ENCODE results near the gene ANKRD24.
"Not testable (repeated sequence)": the region's sequence is repeated elsewhere in the genome, so short reads cannot be mapped to it uniquely, and the experiment has no call there.

Gene ANKRD24

DNA sequence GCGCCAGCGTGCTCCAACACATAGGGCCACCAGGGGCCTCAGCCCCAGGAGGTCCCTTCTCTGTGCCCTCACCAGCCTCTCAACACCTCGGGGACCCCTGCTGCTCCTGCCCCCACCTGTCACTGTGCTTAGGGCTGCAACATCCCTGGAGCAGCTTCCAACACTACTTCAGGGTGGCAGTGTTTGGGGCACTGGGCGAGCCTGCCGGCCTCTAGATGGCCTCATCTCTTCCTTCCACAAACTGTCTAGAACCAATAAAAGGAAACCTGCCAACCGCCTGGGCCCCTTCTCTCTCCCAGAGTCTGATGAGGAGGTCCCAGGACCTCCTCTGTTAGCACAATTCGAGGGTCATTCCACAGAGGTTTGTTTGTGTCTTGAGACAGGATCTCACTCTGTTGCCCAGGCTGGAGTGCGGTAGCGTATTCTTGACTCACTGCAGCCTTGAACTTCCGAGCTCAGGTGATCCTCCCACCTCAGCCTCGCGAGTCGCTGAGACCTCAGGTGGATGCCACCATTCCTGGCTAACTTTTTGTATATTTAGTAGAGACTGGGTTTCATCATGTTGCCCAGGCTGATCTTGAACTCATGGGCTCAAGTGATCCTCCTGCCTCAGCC is 86.4 kb downstream of the ANKRD24 start:
- WGBS (ENCODE audit: insufficient coverage, insufficient read length) = no CpG with 5 or more reads among the region's 13 CpGs
- DNase-seq (ENCODE audit: low read depth, low spot score) = no peak

DNA sequence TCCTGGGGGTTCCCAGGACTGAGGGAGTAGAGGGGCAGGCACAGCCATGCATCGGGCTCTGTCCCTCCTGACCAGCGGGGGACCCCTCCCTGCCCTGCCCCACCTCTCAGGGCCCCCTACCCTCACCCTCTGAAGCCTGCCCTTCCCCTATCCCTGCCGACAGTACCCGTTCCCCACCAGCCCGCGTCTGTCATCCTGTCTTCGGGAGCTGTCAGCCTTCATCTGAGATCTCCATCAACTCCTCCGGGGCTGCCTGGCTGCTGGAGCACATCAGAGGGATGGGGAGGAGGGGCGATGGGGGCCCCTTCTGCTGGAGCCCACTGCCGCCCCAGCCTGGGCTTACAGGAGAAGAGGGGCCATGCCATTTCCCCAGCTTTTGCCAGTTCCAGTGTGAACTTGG is 90.4 kb downstream of the ANKRD24 start:
- no peak for DNase-seq (ENCODE audit: low read depth, low spot score)
- Histone ChIP-seq H3K4me1 (ENCODE audit: control insufficient read depth, insufficient read depth, low read length) (no peaks in the 10 kb centered on the region; the same call in 1 of the 2 replicates), H3K27me3 (ENCODE audit: control insufficient read depth, insufficient read depth, low read length) (no peaks in the 10 kb centered on the region), H3K27ac (ENCODE audit: low read length) (no peak overlapping the region), H3K36me3 (ENCODE audit: control insufficient read depth, insufficient read depth, low read length) (peaks cover 8% of the 10 kb centered on the region), H3K4me3 (ENCODE audit: low read length) (no peak overlapping the region), H3K9me3 (ENCODE audit: control insufficient read depth, insufficient read depth, low read length) (no peaks in the 10 kb centered on the region)
- no CpG with 5 or more reads among the region's 10 CpGs for WGBS (ENCODE audit: insufficient coverage, insufficient read length)

More for the DNA sequence above, 86.4 kb downstream of the ANKRD24 start:
- Histone ChIP-seq H3K27ac (ENCODE audit: low read length) (no peak overlapping the region), H3K4me3 (ENCODE audit: low read length) (no peak overlapping the region), H3K4me1 (ENCODE audit: control insufficient read depth, insufficient read depth, low read length) (no peaks in the 10 kb centered on the region; the same call in 1 of the 2 replicates), H3K27me3 (ENCODE audit: control insufficient read depth, insufficient read depth, low read length) (no peaks in the 10 kb centered on the region), H3K9me3 (ENCODE audit: control insufficient read depth, insufficient read depth, low read length) (no peaks in the 10 kb centered on the region), H3K36me3 (ENCODE audit: control insufficient read depth, insufficient read depth, low read length) (peaks cover 10% of the 10 kb centered on the region)

DNA sequence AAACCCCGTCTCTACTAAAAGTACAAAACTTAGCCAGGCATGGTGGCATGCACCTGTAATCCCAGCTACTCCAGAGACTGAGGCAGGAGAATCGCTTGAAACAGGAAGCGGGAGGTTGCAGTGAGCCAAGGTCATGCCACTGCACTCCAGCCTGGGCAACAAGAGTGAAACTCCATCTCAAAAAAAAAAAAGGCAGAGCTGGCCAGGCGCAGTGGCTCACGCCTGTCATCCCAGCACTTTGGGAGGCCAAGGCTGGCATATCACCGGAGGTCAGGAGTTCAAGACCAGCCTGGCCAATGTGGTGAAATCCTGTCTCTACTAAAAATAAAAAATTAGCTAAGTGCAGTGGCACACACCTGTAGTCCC is 91.8 kb downstream of the ANKRD24 start:
- H3K27me3 ChIP-seq (ENCODE audit: control insufficient read depth, insufficient read depth, low read length); H3K4me1 ChIP-seq (ENCODE audit: control insufficient read depth, insufficient read depth, low read length); H3K4me3 ChIP-seq (ENCODE audit: low read length); H3K36me3 ChIP-seq (ENCODE audit: control insufficient read depth, insufficient read depth, low read length); H3K9me3 ChIP-seq (ENCODE audit: control insufficient read depth, insufficient read depth, low read length); DNase-seq (ENCODE audit: low read depth, low spot score); H3K27ac ChIP-seq (ENCODE audit: low read length): not testable (repeated sequence)
- no CpG with 5 or more reads among the region's 6 CpGs for WGBS (ENCODE audit: insufficient coverage, insufficient read length)
